ENCODE data around the gene AGAP3. TPM values are rescaled to one million over a fixed set of nuclear protein-coding genes. Genes with fewer than 3 reads are reported as not detected.

The AGAP3 gene
- total RNA-seq, 4 donors from 2014 or later: 28.2 to 174 (median 53.2) TPM

- DNase-seq: no peak
Measured at GRCh38 chr7:151091431-151091830, 5.2 kb downstream of the AGAP3 start.

GRCh38 chr7:151091988-151092387 is 5.7 kb downstream of the AGAP3 start:
- intact Hi-C loops (cut with DNase I; ENCODE audit: low total_unique reads): no loop called here
- Histone ChIP-seq H3K9me3 (no peaks in the 10 kb centered on the region), H3K27me3 (no peaks in the 10 kb centered on the region), H3K4me3 (no peak overlapping the region), H3K27ac (no peak overlapping the region), H3K4me1 (peaks cover 0 to 12% of the 10 kb centered on the region in 2 donors), H3K36me3 (no peaks in the 10 kb centered on the region)
- DNase-seq: no peak
- TF ChIP-seq POLR2A (IDR thresholded peaks at IDR 0.05) (no peak), CTCF (IDR thresholded peaks at IDR 0.05) (no peak)

More at GRCh38 chr7:151091431-151091830, 5.2 kb downstream of the AGAP3 start:
- Histone ChIP-seq H3K36me3 (no peaks in the 10 kb centered on the region), H3K27me3 (no peaks in the 10 kb centered on the region), H3K4me3 (no peak overlapping the region), H3K27ac (no peak overlapping the region), H3K9me3 (no peaks in the 10 kb centered on the region), H3K4me1 (peaks cover 0 to 12% of the 10 kb centered on the region in 2 donors)
- intact Hi-C loops (cut with DNase I; ENCODE audit: low total_unique reads): no loop called here
- TF ChIP-seq CTCF (IDR thresholded peaks at IDR 0.05): peak in 1 of 4 experiments; percentile 25
- no peak for TF ChIP-seq POLR2A (IDR thresholded peaks at IDR 0.05)

- Histone ChIP-seq H3K27ac (no peak overlapping the region), H3K4me1 (peaks cover 0 to 7% of the 10 kb centered on the region in 2 donors), H3K9me3 (no peaks in the 10 kb centered on the region), H3K4me3 (no peak overlapping the region), H3K27me3 (no peaks in the 10 kb centered on the region), H3K36me3 (no peaks in the 10 kb centered on the region)
- intact Hi-C loops (cut with DNase I; ENCODE audit: low total_unique reads): no loop called here
- TF ChIP-seq CTCF (IDR thresholded peaks at IDR 0.05): no peak
- TF ChIP-seq POLR2A (IDR thresholded peaks at IDR 0.05): no peak
- no peak for DNase-seq
Measured at GRCh38 chr7:151093748-151094147, 7.5 kb downstream of the AGAP3 start.

GRCh38 chr7:151094675-151095074 is 8.4 kb downstream of the AGAP3 start:
- no peak overlapping the region for H3K27ac ChIP-seq
- H3K4me3 ChIP-seq: no peak overlapping the region
- DNase-seq: no peak
- TF ChIP-seq POLR2A (IDR thresholded peaks at IDR 0.05) (no peak), CTCF (IDR thresholded peaks at IDR 0.05) (no peak)
- intact Hi-C loops (cut with DNase I; ENCODE audit: low total_unique reads): no loop called here
- H3K27me3 ChIP-seq: no peaks in the 10 kb centered on the region
- H3K36me3 ChIP-seq: no peaks in the 10 kb centered on the region
- no peaks in the 10 kb centered on the region for H3K9me3 ChIP-seq
- H3K4me1 ChIP-seq: peaks cover 0 to 6% of the 10 kb centered on the region in 2 donors

- TF ChIP-seq CTCF (IDR thresholded peaks at IDR 0.05) (no peak), POLR2A (IDR thresholded peaks at IDR 0.05) (no peak)
- Histone ChIP-seq H3K27ac (no peak overlapping the region), H3K4me1 (peaks cover 0 to 2% of the 10 kb centered on the region in 2 donors), H3K36me3 (no peaks in the 10 kb centered on the region), H3K4me3 (no peak overlapping the region), H3K27me3 (no peaks in the 10 kb centered on the region), H3K9me3 (no peaks in the 10 kb centered on the region)
- no peak for DNase-seq
- intact Hi-C loops (cut with DNase I; ENCODE audit: low total_unique reads): no loop called here
Measured at GRCh38 chr7:151095123-151095797, 9.0 kb downstream of the AGAP3 start.

Data from uterus (tissue), 4 donors.